Measurements from ENCODE around the gene SMC1A. TPM values are rescaled to one million over a fixed set of nuclear protein-coding genes. Genes with fewer than 3 reads are reported as not detected.
"Not testable (repeated sequence)": the region's sequence is repeated elsewhere in the genome, so short reads cannot be mapped to it uniquely, and the experiment has no call there.

Gene SMC1A
- total RNA-seq: 10 to 100 TPM; 42.8 to 43.3 TPM
- long read RNA-seq, full-length matches to known transcripts: 14 of 61 reads
- long read RNA-seq, partial matches to known transcripts: 44 of 61 reads
- long read RNA-seq, other reads (novel, unspliced or antisense): 3 of 61 reads

GRCh38 chrX:53422086-53422860, at the start of gene SMC1A:
TSS of gene SMC1A (minus strand) at chrX:53422654. CDS start at chrX:53422600, 54 bp downstream.
- DNase-seq (peak; percentile 99), ATAC-seq (peak; percentile 96 to 97)
- intact Hi-C loops (cut with DNase I): no loop called here

DNA sequence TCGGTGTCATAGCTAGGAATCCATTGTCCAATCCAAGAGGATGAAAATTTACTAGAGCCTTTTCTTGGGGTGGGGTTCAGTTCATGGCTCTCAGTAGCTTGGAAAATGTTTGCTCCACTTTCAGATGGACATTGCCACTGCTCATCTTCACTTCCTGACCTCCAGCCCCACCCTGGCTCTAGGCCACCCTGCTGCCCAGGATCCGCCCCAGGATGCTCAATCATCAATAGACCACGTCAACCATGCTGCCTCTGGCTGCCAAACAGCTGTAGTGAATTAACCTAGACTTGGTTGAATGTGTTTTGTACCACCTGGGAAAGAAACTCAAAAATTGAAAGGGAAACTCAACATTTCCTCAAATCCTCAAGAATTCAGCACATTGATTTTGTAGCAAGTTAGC, 48.9 kb upstream of the SMC1A start:
- intact Hi-C loops (cut with DNase I): no loop called here
- DNase-seq (no peak), ATAC-seq (no peak)

DNA sequence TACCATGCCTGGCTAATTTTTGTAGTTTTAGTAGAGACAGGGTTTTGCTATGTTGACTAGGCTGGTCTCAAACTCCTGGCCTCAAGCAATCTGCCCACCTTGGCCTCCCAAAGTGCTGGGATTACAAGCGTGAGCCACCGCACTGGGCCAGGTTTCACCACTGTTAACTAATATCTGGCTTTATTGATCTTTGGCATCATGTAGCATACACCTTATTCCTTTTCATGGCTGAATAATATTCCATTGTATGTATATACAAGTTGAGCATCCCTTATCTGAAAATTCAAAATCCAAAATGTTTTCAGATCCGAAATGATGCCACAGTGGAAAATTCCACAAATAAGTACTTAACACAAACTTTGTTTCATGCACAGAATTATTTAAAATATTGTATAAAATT, 46.2 kb upstream of the SMC1A start:
- ATAC-seq; DNase-seq; intact Hi-C loops (cut with DNase I): not testable (repeated sequence)

DNA sequence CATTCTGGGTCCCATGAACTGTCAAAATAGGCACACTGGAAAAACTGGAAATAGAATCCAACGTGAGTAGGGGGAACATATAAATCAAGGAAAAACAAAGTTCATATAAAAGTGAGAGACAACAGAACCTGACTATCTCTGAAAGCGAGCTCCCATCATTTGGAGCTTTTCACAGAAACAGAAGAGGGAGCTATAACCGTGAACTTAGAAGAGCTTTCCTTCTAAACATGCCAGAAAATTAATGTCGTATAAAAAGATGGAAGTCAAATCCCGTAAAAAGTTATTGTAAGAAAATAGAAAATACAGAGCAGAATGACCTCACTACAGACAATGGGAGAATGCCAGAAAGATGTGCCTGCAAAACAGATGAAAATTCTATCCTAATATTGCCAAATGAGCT, 35.6 kb upstream of the SMC1A start:
- no peak for ATAC-seq
- intact Hi-C loops (cut with DNase I): no loop called here
- DNase-seq: no peak

GRCh38 chrX:53456254-53456653, 33.8 kb upstream of the SMC1A start:
- intact Hi-C loops (cut with DNase I): no loop called here
- ATAC-seq (no peak), DNase-seq (no peak)

GRCh38 chrX:53452812-53453211, 30.4 kb upstream of the SMC1A start:
- intact Hi-C loops (cut with DNase I): no loop called here

GRCh38 chrX:53449632-53450031, 27.2 kb upstream of the SMC1A start:
- DNase-seq: no peak
- ATAC-seq: no peak
- intact Hi-C loops (cut with DNase I): no loop called here

More at GRCh38 chrX:53452812-53453211, 30.4 kb upstream of the SMC1A start:
- DNase-seq (no peak), ATAC-seq (no peak)

GRCh38 chrX:53447441-53447840, 25.0 kb upstream of the SMC1A start:
- no peak for DNase-seq
- intact Hi-C loops (cut with DNase I): no loop called here
- ATAC-seq: no peak

DNA sequence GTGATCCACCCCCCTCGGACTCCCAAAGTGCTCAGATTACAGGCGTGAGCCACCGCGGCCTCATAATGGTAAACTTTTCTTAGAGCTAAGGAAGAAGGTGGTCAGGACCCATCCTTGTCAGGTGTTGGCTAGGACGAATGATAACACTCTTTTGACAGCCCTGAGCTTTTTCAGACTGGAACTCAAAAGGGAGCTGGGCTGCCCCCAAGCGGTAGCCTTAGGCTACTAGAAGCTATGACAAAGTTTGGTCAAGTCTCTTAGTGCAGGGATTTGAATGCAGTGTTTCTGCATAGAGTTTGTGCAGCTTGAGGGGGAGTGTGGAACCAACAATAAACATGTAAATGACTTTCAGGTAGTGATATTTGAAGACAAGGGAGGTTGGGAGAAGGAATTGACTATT, 23.5 kb upstream of the SMC1A start:
- intact Hi-C loops (cut with DNase I): no loop called here
- ATAC-seq (no peak), DNase-seq (no peak)

- no peak for ATAC-seq
- intact Hi-C loops (cut with DNase I): no loop called here
- DNase-seq: no peak
Measured at GRCh38 chrX:53442322-53442631, 19.8 kb upstream of the SMC1A start.

GRCh38 chrX:53441531-53442321, 19.3 kb upstream of the SMC1A start:
- intact Hi-C loops (cut with DNase I): no loop called here
- peak; percentile 88 to 93 for ATAC-seq

DNA sequence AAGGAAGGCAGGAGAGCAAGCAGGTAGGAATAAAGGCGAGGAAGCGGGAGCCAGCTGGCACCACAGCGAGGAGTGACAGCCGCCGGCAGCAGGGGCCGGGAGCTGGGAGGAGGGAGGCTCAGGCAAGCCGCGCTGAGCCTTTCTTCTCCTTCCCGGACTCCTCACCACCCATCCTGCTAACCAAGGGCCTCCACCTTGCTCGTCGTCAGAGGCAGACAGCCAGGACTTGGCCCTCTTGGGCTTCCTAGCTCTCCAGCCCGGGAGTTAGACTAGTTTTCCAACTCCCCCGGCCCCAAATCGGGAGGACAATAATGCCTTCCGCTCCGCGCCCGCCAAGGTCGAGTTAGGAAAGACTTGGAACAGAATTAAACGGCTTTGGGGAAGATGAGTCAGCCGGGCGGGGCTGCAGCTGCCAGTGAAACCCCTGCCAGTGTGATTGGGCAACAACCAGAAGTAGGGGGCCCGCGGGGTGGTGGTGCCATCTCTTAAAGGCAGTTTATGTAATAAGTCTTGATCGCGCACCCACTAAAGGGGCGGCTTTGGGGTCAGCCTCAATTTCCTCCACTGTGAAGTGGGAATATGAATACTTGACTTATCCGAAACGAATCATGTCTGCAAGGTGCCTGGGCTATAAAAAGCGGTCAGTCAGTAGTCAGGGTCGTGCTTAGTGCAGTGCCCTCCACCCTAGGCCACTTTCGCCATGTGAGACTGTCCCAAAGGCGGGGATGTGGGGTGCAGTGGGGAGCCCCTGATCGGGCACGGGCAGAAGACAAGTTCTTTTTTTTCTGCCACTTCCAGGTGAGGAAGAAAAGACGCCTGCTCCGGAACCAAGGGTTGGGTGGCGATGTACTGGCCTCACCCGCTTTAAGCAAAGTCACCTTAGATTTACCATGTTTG, 18.4 kb upstream of the SMC1A start:
- intact Hi-C loops (cut with DNase I): no loop called here
- ATAC-seq: peak; percentile 46 to 82
- DNase-seq: peak; percentile 86

More at GRCh38 chrX:53441531-53442321, 19.3 kb upstream of the SMC1A start:
- DNase-seq: peak; percentile 87

GRCh38 chrX:53440101-53440500, 17.6 kb upstream of the SMC1A start:
- no peak for DNase-seq
- ATAC-seq: no peak
- intact Hi-C loops (cut with DNase I): no loop called here

GRCh38 chrX:53438832-53439230, 16.4 kb upstream of the SMC1A start:
- no peak for ATAC-seq
- intact Hi-C loops (cut with DNase I): loop anchor here in 1 of 2 donors (10.0 kb wide), 1 partner anchor 124 kb away; no protein-coding TSS in a partner anchor
- DNase-seq: no peak

GRCh38 chrX:53438174-53438831, 15.8 kb upstream of the SMC1A start:
- ATAC-seq (no peak), DNase-seq (no peak)
- intact Hi-C loops (cut with DNase I): loop anchor here in 1 of 2 donors (10.0 kb wide), 1 partner anchor 124 kb away; no protein-coding TSS in a partner anchor

DNA sequence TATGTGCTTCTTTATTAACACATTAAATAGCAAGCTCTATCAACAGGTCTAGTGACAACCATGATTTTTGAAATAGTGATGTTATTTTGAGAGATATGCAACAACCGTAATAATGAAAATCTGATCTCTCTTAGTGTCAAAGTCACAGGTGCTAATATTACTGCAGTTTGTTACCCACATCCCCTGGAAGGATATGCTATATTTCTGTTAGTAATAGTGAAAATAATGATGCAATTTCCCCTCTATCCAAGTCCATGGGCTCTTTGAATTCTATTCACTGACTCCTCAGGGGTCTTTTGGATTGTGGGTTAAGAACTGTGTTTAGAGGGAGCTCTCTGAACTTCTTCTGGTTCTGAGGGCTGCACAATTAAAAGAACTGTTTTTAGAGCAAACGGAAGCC, 14.8 kb upstream of the SMC1A start:
- DNase-seq: no peak
- ATAC-seq: no peak
- intact Hi-C loops (cut with DNase I): loop anchor here (2.0 to 10.0 kb wide), 2 partner anchors 120 to 122 kb away; no protein-coding TSS in a partner anchor

- peak; percentile 59 for DNase-seq
- intact Hi-C loops (cut with DNase I): loop anchor here (2.0 to 10.0 kb wide), 2 partner anchors 119 to 121 kb away; no protein-coding TSS in a partner anchor
- peak; percentile 41 to 43 for ATAC-seq
Measured at GRCh38 chrX:53435997-53436396, 13.5 kb upstream of the SMC1A start.
